Effector memory CD8-positive, alpha-beta T cell (primary cell): ENCODE measurements around the gene MEG3.

Source experiments
- ATAC-seq: fragments of 150-1000 bp; cut with Tn5 transposase; replicated peaks from 2 replicates; pipeline ENCODE4 v1.10.0; 2021; ENCODE audit warnings: mild to moderate bottlenecking, moderate library complexity
- DNase-seq, 3 experiments: peaks; one replicate each; pipeline ENCODE4 v3.0.0; 2021
- H3K27ac Mint-ChIP-seq, 2 donors: one replicate each; pipeline ENCODE4 v1.8.0; 2022; ENCODE audit warnings: mild to moderate bottlenecking in 2 of 2, mixed read lengths in 2 of 2, moderate library complexity in 2 of 2
- H3K27me3 Mint-ChIP-seq, 2 donors: one replicate each; pipeline ENCODE4 v1.8.0; 2022; ENCODE audit warnings: mixed read lengths in 2 of 2
- H3K36me3 Mint-ChIP-seq: one replicate; pipeline ENCODE4 v1.8.0; 2022; ENCODE audit warnings: mild to moderate bottlenecking, moderate library complexity, mixed read lengths; ENCODE audit not compliant: insufficient read depth
- H3K4me1 Mint-ChIP-seq, 2 donors: one replicate each; pipeline ENCODE4 v1.8.0; 2022; ENCODE audit warnings: low read depth in 2 of 2, mixed read lengths in 2 of 2
- H3K4me3 Mint-ChIP-seq, 2 donors: one replicate each; pipeline ENCODE4 v1.8.0; 2022; ENCODE audit warnings: mild to moderate bottlenecking in 2 of 2, mixed read lengths in 2 of 2, moderate library complexity in 2 of 2
- H3K9me3 Mint-ChIP-seq, 2 donors: one replicate each; pipeline ENCODE4 v1.8.0; 2022; ENCODE audit warnings: mixed read lengths in 2 of 2

Gene MEG3

DNA sequence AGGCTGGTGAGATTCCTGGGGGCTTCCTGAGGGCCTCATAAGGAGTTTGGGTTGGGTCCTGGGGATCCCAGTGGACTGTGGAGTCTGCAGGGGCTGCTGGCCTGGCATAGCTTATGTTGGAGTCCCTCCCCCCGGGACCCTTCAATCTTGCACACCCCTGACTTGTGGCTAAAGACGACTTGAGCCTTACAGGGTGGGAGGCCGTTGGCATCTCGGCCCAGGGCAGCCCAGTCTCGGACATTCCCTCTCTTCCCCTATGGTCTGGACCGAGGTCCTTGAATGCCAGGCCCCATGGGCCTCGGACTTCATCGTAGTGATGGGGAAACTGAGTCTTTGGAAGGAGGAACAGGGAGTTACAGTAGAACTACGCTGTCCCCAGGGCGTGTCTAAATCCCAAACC, 65.1 kb downstream of the MEG3 start:
- Mint-ChIP-seq H3K36me3 (no peaks in the 10 kb centered on the region), H3K27me3 (peaks cover 41 to 74% of the 10 kb centered on the region in 2 donors), H3K4me3 (no peak overlapping the region), H3K27ac (no peak overlapping the region), H3K9me3 (no peaks in the 10 kb centered on the region), H3K4me1 (no peaks in the 10 kb centered on the region)
- ATAC-seq: no peak
- DNase-seq: no peak

DNA sequence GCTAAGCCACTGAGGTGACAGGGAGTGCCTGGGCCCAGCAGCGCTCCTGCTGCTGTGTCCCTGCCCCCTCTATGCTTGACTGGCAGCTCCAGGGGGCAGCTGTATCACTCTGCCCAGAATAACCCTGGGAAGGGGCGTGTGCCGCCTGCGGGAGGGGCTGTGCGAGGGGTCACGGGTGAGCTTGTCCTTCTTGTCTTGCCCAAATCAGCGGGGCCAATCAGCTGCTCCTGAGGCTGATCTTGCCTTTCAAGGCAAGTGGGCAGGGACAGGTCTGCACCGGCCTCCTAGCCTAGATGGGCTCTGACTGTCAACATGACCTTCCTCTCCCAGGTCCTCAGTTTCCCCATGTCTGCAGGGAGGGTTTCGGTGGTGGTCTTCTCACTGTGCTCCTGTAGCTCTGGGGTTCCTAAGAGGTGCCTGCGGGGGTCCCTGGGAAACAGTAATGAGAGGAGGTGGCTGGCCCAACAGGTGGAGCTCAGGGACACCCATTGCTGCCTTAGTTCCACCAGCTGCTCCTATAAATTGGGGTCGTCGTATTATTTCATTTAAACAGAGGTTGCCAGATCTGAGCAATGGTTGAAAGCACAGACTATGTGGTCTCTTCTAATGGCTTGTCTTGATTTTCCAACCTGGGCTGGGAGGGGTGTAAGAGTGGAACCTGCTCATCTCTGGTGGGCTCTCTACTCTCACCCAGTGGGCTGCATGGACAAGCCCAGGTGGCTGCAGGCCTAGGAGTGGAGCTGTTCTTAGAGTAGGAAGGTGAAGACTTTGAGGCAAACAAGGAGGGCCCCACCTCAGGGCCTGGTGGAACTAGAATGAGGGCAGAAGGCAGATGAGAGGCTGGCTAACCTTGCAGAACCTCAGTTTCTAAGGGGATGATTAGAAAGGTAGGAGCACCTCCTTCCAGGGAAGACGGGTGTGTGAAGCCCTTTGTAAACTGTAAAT, 65.9 kb downstream of the MEG3 start:
- DNase-seq (no peak), ATAC-seq (no peak)
- Mint-ChIP-seq H3K9me3 (no peaks in the 10 kb centered on the region), H3K4me3 (no peak overlapping the region), H3K4me1 (no peaks in the 10 kb centered on the region), H3K27me3 (peaks cover 45 to 79% of the 10 kb centered on the region in 2 donors), H3K27ac (no peak overlapping the region), H3K36me3 (no peaks in the 10 kb centered on the region)

DNA sequence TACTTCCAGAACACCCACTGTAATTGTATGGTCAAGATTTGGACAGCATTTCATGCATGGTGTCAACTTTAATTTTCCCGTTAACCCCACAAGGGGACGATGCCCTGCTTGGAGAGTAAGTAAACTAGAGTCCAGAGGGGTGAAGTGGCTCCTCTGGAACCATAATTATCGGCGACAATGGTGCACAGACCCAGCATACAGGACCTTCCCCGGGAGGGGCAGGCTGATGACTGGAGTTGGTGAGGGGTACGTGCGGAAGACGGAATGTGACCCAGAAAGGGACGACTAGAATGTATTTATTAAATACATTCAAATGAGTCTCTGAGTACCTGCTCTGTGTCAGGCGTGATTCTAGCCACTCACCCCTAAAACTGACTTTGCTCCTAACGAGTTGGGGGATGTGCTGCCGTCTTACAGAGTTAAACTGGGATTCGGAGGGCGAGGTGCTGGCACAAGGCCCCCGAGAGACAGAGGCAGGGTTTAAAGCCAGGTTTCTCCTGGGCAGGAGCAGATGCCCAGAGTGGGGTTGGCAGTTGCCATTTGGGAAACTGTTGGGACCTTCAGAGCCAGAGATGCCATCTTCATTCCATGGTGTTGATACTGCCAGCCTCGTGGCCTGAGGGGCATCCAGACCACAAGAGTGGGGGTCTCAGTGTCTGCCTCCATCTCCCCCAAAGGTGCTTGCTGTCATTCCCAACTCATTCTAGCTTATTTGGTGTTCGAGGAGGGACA, 66.7 kb downstream of the MEG3 start:
- Mint-ChIP-seq H3K27me3 (peaks cover 52 to 85% of the 10 kb centered on the region in 2 donors), H3K27ac (no peak overlapping the region), H3K4me1 (no peaks in the 10 kb centered on the region), H3K36me3 (no peaks in the 10 kb centered on the region), H3K4me3 (no peak overlapping the region), H3K9me3 (no peaks in the 10 kb centered on the region)
- DNase-seq (no peak), ATAC-seq (no peak)

DNA sequence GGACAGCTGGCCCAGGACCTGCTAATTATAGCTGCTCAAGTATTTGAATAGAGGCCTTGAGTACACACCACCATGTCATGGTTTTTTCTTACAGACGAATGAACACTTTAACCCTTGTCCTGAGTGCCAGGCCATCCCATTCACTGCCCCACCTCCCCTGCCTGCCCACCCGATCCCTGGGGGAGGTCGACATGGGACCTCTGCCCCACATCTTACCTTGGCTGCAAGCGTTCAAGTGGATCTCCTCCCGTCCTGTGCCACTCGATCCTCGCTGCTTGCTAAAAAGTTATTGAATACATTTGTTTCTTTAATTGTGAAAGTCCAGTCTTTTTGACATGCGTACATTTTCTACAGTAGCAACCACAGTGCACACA, 67.3 kb downstream of the MEG3 start:
- Mint-ChIP-seq H3K27me3 (peaks cover 47 to 80% of the 10 kb centered on the region in 2 donors), H3K9me3 (no peaks in the 10 kb centered on the region), H3K4me3 (no peak overlapping the region), H3K36me3 (no peaks in the 10 kb centered on the region), H3K4me1 (no peaks in the 10 kb centered on the region), H3K27ac (no peak overlapping the region)
- DNase-seq: no peak
- no peak for ATAC-seq

GRCh38 chr14:100893760-100894159, 67.8 kb downstream of the MEG3 start:
- DNase-seq (no peak), ATAC-seq (no peak)
- Mint-ChIP-seq H3K27ac (no peak overlapping the region), H3K36me3 (no peaks in the 10 kb centered on the region), H3K4me3 (no peak overlapping the region), H3K27me3 (peaks cover 49 to 80% of the 10 kb centered on the region in 2 donors), H3K4me1 (no peaks in the 10 kb centered on the region), H3K9me3 (no peaks in the 10 kb centered on the region)

- no peak for ATAC-seq
- Mint-ChIP-seq H3K27ac (no peak overlapping the region), H3K9me3 (no peaks in the 10 kb centered on the region), H3K4me1 (no peaks in the 10 kb centered on the region), H3K27me3 (peaks cover 49 to 80% of the 10 kb centered on the region in 2 donors), H3K36me3 (no peaks in the 10 kb centered on the region), H3K4me3 (no peak overlapping the region)
- no peak for DNase-seq
These were observed 68.5 kb downstream of the MEG3 start for GRCh38 chr14:100894416-100894815.

- H3K4me1 Mint-ChIP-seq: no peaks in the 10 kb centered on the region
These were observed 69.5 kb downstream of the MEG3 start for GRCh38 chr14:100895411-100895810.

GRCh38 chr14:100896369-100897060, 70.6 kb downstream of the MEG3 start:
- no peaks in the 10 kb centered on the region for H3K9me3 Mint-ChIP-seq
- H3K27me3 Mint-ChIP-seq: peaks cover 63 to 94% of the 10 kb centered on the region in 2 donors
- DNase-seq (no peak), ATAC-seq (no peak)
- H3K4me1 Mint-ChIP-seq: no peaks in the 10 kb centered on the region
- no peak overlapping the region for H3K4me3 Mint-ChIP-seq
- H3K27ac Mint-ChIP-seq: no peak overlapping the region
- no peaks in the 10 kb centered on the region for H3K36me3 Mint-ChIP-seq

More at GRCh38 chr14:100895411-100895810, 69.5 kb downstream of the MEG3 start:
- no peak for ATAC-seq
- Mint-ChIP-seq H3K27me3 (peaks cover 57 to 86% of the 10 kb centered on the region in 2 donors), H3K27ac (no peak overlapping the region), H3K9me3 (no peaks in the 10 kb centered on the region), H3K4me3 (no peak overlapping the region), H3K36me3 (no peaks in the 10 kb centered on the region)
- no peak for DNase-seq

GRCh38 chr14:100898465-100898864, 72.5 kb downstream of the MEG3 start:
- H3K27me3 Mint-ChIP-seq: peaks cover 73 to 95% of the 10 kb centered on the region in 2 donors
- H3K4me3 Mint-ChIP-seq: no peak overlapping the region
- no peaks in the 10 kb centered on the region for H3K36me3 Mint-ChIP-seq
- H3K27ac Mint-ChIP-seq: no peak overlapping the region
- no peaks in the 10 kb centered on the region for H3K9me3 Mint-ChIP-seq
- no peak for DNase-seq
- H3K4me1 Mint-ChIP-seq: no peaks in the 10 kb centered on the region
- ATAC-seq: no peak

- ATAC-seq: no peak
- no peak overlapping the region for H3K4me3 Mint-ChIP-seq
These were observed 73.3 kb downstream of the MEG3 start for GRCh38 chr14:100898935-100899883.

DNA sequence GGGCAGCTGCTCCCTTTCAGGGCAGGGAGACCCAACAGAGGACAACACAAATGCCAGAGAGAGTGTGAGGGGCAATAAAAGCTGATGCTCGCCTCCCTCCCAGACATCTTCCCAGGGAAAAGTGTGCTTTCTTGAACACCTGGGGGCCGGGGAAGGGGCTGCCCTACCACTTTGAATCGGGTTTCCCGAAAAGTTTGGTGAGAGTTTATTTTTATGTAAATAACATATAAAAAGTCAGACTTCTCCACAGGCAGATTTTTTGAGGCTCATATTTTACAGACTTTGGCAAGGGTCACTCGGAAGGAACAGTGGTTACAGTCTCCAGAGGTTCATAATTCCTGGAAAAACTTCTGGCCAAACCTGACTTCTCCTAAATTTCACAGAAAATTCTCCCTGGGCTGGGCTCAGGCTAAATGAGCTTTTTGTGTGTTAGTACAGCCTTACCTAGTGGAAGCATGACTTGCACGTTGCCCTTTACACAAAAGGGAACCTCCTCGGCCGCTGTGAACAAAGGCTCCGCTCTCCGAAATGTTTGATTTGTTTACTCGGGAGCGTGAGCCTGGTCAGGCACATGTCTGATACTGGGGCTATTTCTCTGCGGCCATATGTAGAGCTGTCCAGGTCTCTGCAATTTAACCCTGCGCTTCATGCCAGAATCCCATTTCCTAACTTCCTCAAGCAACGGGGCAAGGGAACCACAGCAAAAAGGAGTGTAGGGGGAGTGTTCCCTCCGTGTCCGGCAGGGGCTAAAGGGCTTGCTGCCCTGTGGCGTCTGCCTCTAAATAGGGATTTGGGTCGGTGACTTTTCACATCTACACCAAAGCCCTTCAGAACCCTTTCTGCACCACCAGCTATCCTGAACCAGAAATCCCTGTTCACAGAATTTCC, 74.2 kb downstream of the MEG3 start:
- no peak overlapping the region for H3K27ac Mint-ChIP-seq
- no peak for ATAC-seq
- H3K4me1 Mint-ChIP-seq: no peaks in the 10 kb centered on the region
- H3K9me3 Mint-ChIP-seq: no peaks in the 10 kb centered on the region
- no peak for DNase-seq
- H3K4me3 Mint-ChIP-seq: no peak overlapping the region
- peaks cover 75 to 95% of the 10 kb centered on the region in 2 donors for H3K27me3 Mint-ChIP-seq
- H3K36me3 Mint-ChIP-seq: no peaks in the 10 kb centered on the region

More at GRCh38 chr14:100898935-100899883, 73.3 kb downstream of the MEG3 start:
- Mint-ChIP-seq H3K9me3 (no peaks in the 10 kb centered on the region), H3K4me1 (no peaks in the 10 kb centered on the region), H3K27me3 (peaks cover 76 to 95% of the 10 kb centered on the region in 2 donors), H3K36me3 (no peaks in the 10 kb centered on the region), H3K27ac (no peak overlapping the region)
- DNase-seq: no peak

GRCh38 chr14:100900837-100901390, 75.0 kb downstream of the MEG3 start:
- Mint-ChIP-seq H3K36me3 (no peaks in the 10 kb centered on the region), H3K4me3 (no peak overlapping the region), H3K4me1 (no peaks in the 10 kb centered on the region), H3K27me3 (peaks cover 70 to 95% of the 10 kb centered on the region in 2 donors), H3K27ac (no peak overlapping the region), H3K9me3 (no peaks in the 10 kb centered on the region)
- DNase-seq: no peak
- ATAC-seq: no peak
